ENCODE results near the gene FOXP1. TPM values are rescaled to one million over a fixed set of nuclear protein-coding genes. Genes with fewer than 3 reads are reported as not detected.

The FOXP1 gene
- total and polyA plus RNA-seq, 2 of the 13 experiments (the other 11 are each of a cell fraction or from before 2014, with no cell fraction given) = 40.4 to 59.0 TPM

DNA sequence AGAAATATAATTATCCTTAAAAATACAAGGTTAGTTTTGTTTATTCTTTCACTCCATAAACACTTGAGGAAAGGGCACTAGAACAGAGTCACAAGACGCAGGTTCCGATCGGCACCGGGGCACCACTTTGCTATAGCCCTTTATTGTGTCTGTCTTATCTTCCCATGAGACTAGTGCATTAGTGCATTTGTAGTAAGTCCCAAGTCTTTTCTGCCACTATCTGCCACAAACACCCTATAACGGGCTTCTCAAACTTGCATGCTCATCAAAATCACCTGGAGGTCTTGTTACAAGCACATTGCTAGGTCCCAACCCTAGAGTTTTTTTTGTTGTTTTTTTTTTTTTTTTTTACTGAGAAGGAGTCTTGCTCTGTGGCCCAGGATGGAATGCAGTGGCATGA, 213.1 kb downstream of the FOXP1 start:
- whole genome bisulfite sequencing (ENCODE audit: low lambda C conversion rate) = 97% methylated on average over 5 of the region's 5 CpGs
- no peak overlapping the region for H3K4me2 ChIP-seq (ENCODE audit: low read depth, low read length)
- ATAC-seq = no peak
- H3K36me3 ChIP-seq (replicated peaks in 1 of 2; ENCODE audit: control insufficient read depth in 1 of 2, insufficient read depth in 2 of 2, low read length in 2 of 2) = no peaks in the 10 kb centered on the region; a peak in 1 of 5 replicates
- H3K4me3 ChIP-seq (replicated peaks in 1 of 3; ENCODE audit: insufficient read depth in 1 of 3, low read depth in 2 of 3, low read length in 3 of 3) = no peak overlapping the region
- no peaks in the 10 kb centered on the region for H3K27me3 ChIP-seq (ENCODE audit: control insufficient read depth in 1 of 2, insufficient read depth in 2 of 2, low read length in 2 of 2)
- H2AFZ ChIP-seq (ENCODE audit: low read length) = no peak overlapping the region
- H4K20me1 ChIP-seq (ENCODE audit: insufficient read depth, low read length) = peaks cover 3% of the 10 kb centered on the region; the same call in 1 of the 2 replicates
- TF ChIP-seq MAFF (IDR thresholded peaks at IDR 0.05; ENCODE audit: low read depth, low read length) (0 out of 2 replicates have a peak, but pooled peaks have one; percentile 20), ZNF564 (CRISPR knock-in tag; IDR thresholded peaks at IDR 0.05) (no peak), MAFK (conservative IDR thresholded peaks at IDR 0.05 in 1 of 2, IDR thresholded peaks at IDR 0.05 in 1 of 2; ENCODE audit: low read length in 2 of 2) (peak; percentile 48 to 63; a peak in 3 of 4 replicates)
- in situ Hi-C loops (cut with HindIII; ENCODE audit: extremely low pct_ligation_motif_present, low pct_unique_long_range_greater_than_20kb) = no loop called here
- intact Hi-C loops (cut with micrococcal nuclease; ENCODE audit: unreplicated experiment) = no loop called here
- CTCF ChIA-PET (ENCODE audit: low intra/inter-chr PET ratio, low total read pairs) = no interaction called here
- no peaks in the 10 kb centered on the region for H3K9me3 ChIP-seq (ENCODE audit: low read length)
- peaks cover 29% of the 10 kb centered on the region for H3K4me1 ChIP-seq (ENCODE audit: insufficient read depth, low read length)
- BruUV-seq (replicated peaks) = no TSS peak
- H3K79me2 ChIP-seq (ENCODE audit: insufficient read depth, low read length) = peaks cover 5% of the 10 kb centered on the region
- no peak for DNase-seq (ENCODE audit: low spot score)
- no peak overlapping the region for H3K27ac ChIP-seq (ENCODE audit: extremely low read length, insufficient read depth, low read length)
- H3K9ac ChIP-seq (ENCODE audit: insufficient read depth, low read depth, low read length) = no peak overlapping the region
- no peak for FAIRE-seq
- POLR2A ChIA-PET = no interaction called here

DNA sequence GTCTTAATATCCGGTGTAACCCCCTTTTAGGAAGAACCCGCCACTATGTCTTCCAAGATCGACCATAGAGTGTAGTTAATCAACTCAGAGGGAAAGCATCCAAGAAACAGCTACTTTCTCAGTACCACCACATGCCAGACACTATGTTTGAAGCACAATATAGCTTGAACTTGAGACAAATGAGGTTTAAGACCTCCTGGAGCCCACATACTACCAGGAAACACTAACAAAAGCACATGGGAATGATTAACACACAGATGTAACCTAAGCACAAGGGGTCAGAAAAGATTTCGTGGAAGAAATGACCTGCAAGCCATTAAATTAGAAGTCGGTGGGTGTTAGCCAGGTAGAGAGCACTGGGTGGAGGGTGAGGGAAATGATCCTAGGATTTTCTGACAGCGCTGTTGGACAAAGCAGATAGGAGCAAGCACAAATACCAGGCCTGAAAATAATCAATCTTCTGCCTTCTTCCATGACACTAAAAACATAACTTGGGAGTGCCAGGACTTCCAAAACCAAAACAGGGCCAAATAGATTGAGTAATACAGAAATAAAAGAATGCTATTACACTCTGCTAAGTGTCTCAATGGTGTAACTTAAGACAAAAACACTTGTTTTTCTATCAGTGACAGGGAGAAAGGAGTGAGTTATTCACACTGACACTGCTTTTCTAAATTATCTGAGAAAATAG, 213.7 kb downstream of the FOXP1 start:
- peaks cover 29% of the 10 kb centered on the region for H3K4me1 ChIP-seq (ENCODE audit: insufficient read depth, low read length)
- POLR2A ChIA-PET = no interaction called here
- DNase-seq (ENCODE audit: low spot score) = no peak
- FAIRE-seq = no peak
- H3K27ac ChIP-seq (ENCODE audit: extremely low read length, insufficient read depth, low read length) = no peak overlapping the region
- H3K27me3 ChIP-seq (ENCODE audit: control insufficient read depth in 1 of 2, insufficient read depth in 2 of 2, low read length in 2 of 2) = no peaks in the 10 kb centered on the region
- CTCF ChIA-PET (ENCODE audit: low intra/inter-chr PET ratio, low total read pairs) = no interaction called here
- H3K36me3 ChIP-seq (replicated peaks in 1 of 2; ENCODE audit: control insufficient read depth in 1 of 2, insufficient read depth in 2 of 2, low read length in 2 of 2) = no peaks in the 10 kb centered on the region; a peak in 1 of 5 replicates
- H3K9ac ChIP-seq (ENCODE audit: insufficient read depth, low read depth, low read length) = no peak overlapping the region
- no peak overlapping the region for H2AFZ ChIP-seq (ENCODE audit: low read length)
- TF ChIP-seq FOXC1 (CRISPR knock-in tag; IDR thresholded peaks at IDR 0.05; ENCODE audit: borderline replicate concordance) = no peak
- TF ChIP-seq, protein P1, sequence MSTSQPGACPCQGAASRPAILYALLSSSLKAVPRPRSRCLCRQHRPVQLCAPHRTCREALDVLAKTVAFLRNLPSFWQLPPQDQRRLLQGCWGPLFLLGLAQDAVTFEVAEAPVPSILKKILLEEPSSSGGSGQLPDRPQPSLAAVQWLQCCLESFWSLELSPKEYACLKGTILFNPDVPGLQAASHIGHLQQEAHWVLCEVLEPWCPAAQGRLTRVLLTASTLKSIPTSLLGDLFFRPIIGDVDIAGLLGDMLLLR (CRISPR knock-in tag; IDR thresholded peaks at IDR 0.05) = no peak
- TF ChIP-seq, protein P2, sequence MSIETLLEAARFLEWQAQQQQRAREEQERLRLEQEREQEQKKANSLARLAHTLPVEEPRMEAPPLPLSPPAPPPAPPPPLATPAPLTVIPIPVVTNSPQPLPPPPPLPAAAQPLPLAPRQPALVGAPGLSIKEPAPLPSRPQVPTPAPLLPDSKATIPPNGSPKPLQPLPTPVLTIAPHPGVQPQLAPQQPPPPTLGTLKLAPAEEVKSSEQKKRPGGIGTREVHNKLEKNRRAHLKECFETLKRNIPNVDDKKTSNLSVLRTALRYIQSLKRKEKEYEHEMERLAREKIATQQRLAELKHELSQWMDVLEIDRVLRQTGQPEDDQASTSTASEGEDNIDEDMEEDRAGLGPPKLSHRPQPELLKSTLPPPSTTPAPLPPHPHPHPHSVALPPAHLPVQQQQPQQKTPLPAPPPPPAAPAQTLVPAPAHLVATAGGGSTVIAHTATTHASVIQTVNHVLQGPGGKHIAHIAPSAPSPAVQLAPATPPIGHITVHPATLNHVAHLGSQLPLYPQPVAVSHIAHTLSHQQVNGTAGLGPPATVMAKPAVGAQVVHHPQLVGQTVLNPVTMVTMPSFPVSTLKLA (IDR thresholded peaks at IDR 0.05) = peak; percentile 70
- intact Hi-C loops (cut with micrococcal nuclease; ENCODE audit: unreplicated experiment) = no loop called here
- in situ Hi-C loops (cut with HindIII; ENCODE audit: extremely low pct_ligation_motif_present, low pct_unique_long_range_greater_than_20kb) = no loop called here
- H3K79me2 ChIP-seq (ENCODE audit: insufficient read depth, low read length) = peaks cover 5% of the 10 kb centered on the region
- WGBS (ENCODE audit: low lambda C conversion rate) = 97% methylated on average over 6 of the region's 6 CpGs
- H3K9me3 ChIP-seq (ENCODE audit: low read length) = no peaks in the 10 kb centered on the region
- no TSS peak for BruUV-seq (replicated peaks)
- H3K4me2 ChIP-seq (ENCODE audit: low read depth, low read length) = no peak overlapping the region
- H3K4me3 ChIP-seq (replicated peaks in 1 of 3; ENCODE audit: insufficient read depth in 1 of 3, low read depth in 2 of 3, low read length in 3 of 3) = no peak overlapping the region
- ATAC-seq = no peak
- peaks cover 3% of the 10 kb centered on the region; the same call in 1 of the 2 replicates for H4K20me1 ChIP-seq (ENCODE audit: insufficient read depth, low read length)
